ENCODE results near the gene IL26. TPM values are rescaled to one million over a fixed set of nuclear protein-coding genes. Genes with fewer than 3 reads are reported as not detected.

Gene IL26
- total and polyA plus RNA-seq, 2 of the 4 experiments (the other 2 are of a cell fraction) = not detected

DNA sequence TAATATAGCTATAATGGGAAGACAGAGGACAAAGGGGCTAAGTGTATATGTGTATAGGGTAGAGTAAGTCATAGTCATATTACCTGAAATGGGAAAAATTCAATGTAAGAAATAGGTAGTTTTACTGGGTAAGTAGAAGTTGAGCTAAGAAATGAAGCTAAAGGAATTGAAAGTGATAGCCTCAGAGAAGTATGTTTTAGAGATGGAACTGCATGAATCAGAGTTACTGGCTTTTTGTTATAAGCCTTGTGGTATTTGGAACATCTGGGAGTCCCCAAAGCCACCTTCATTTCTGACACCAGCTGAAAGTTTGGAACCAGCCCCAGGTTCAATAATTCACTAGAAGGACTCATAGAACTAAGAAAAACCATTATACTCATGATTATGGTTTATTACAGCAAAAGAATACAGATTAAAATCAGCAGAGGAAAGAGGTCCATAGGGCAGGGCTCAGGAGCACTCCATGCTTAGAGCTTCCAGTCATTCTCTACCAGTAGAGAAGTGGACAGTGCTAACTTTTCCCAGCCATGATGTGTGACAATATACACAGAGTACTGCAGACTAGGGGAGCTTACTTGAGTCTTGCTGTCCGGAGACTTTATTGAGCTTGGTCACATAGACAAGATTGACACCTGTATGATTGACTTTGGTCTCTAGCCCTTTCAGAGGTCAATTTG lies 56.3 kb downstream of the IL26 start:
- no peaks in the 10 kb centered on the region for H3K27me3 ChIP-seq (ENCODE audit: control insufficient read depth, insufficient read depth, low read length)
- no peaks in the 10 kb centered on the region for H3K4me1 ChIP-seq (ENCODE audit: control insufficient read depth, insufficient read depth, low read length)
- H3K23ac ChIP-seq (ENCODE audit: low read depth, low read length) = no peak overlapping the region
- POLR2A ChIA-PET (ENCODE audit: unreplicated experiment) = no interaction called here
- no peak overlapping the region for H3K4ac ChIP-seq (ENCODE audit: low read depth, low read length)
- no TSS peak for BruUV-seq (replicated peaks)
- no peak for TF ChIP-seq RCOR1 (IDR thresholded peaks at IDR 0.05; ENCODE audit: insufficient replicate concordance, low read length)
- no peak for TF ChIP-seq RFX5 (IDR thresholded peaks at IDR 0.05; ENCODE audit: low read depth, low read length)
- no peak for TF ChIP-seq BHLHE40 (IDR thresholded peaks at IDR 0.05; ENCODE audit: low read depth, low read length)
- no peak for TF ChIP-seq USF2 (IDR thresholded peaks at IDR 0.05; ENCODE audit: low read depth, low read length)
- TF ChIP-seq MAFK (IDR thresholded peaks at IDR 0.05; ENCODE audit: low read depth, low read length) = no peak
- TF ChIP-seq FOS (IDR thresholded peaks at IDR 0.05; ENCODE audit: low read depth, low read length) = no peak
- no peak for TF ChIP-seq RAD21 (IDR thresholded peaks at IDR 0.05; ENCODE audit: low read length)
- no peak for TF ChIP-seq SMC3 (IDR thresholded peaks at IDR 0.05; ENCODE audit: low read depth, low read length)
- TF ChIP-seq MXI1 (IDR thresholded peaks at IDR 0.05; ENCODE audit: borderline replicate concordance, low read depth, low read length) = no peak
- TF ChIP-seq POLR2A (IDR thresholded peaks at IDR 0.05; ENCODE audit: low read depth, low read length) = no peak
- TF ChIP-seq, protein P1, sequence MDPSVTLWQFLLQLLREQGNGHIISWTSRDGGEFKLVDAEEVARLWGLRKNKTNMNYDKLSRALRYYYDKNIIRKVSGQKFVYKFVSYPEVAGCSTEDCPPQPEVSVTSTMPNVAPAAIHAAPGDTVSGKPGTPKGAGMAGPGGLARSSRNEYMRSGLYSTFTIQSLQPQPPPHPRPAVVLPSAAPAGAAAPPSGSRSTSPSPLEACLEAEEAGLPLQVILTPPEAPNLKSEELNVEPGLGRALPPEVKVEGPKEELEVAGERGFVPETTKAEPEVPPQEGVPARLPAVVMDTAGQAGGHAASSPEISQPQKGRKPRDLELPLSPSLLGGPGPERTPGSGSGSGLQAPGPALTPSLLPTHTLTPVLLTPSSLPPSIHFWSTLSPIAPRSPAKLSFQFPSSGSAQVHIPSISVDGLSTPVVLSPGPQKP (IDR thresholded peaks at IDR 0.05; ENCODE audit: borderline replicate concordance, low read depth, low read length) = no peak
- TF ChIP-seq MAZ (IDR thresholded peaks at IDR 0.05; ENCODE audit: borderline replicate concordance, low read depth, low read length) = no peak
- TF ChIP-seq, protein P2, sequence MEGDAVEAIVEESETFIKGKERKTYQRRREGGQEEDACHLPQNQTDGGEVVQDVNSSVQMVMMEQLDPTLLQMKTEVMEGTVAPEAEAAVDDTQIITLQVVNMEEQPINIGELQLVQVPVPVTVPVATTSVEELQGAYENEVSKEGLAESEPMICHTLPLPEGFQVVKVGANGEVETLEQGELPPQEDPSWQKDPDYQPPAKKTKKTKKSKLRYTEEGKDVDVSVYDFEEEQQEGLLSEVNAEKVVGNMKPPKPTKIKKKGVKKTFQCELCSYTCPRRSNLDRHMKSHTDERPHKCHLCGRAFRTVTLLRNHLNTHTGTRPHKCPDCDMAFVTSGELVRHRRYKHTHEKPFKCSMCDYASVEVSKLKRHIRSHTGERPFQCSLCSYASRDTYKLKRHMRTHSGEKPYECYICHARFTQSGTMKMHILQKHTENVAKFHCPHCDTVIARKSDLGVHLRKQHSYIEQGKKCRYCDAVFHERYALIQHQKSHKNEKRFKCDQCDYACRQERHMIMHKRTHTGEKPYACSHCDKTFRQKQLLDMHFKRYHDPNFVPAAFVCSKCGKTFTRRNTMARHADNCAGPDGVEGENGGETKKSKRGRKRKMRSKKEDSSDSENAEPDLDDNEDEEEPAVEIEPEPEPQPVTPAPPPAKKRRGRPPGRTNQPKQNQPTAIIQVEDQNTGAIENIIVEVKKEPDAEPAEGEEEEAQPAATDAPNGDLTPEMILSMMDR (conservative IDR thresholded peaks at IDR 0.05; ENCODE audit: low read depth, low read length) = no peak
- TF ChIP-seq CEBPB (IDR thresholded peaks at IDR 0.05; ENCODE audit: low read depth, low read length) = no peak
- H4K8ac ChIP-seq (ENCODE audit: low read depth in 2 of 2, low read length in 2 of 2) = no peak overlapping the region
- CTCF ChIA-PET = no interaction called here
- H2AK5ac ChIP-seq (ENCODE audit: low read depth, low read length) = no peak overlapping the region
- no peak overlapping the region for H3K4me3 ChIP-seq (ENCODE audit: insufficient read depth, low read depth, low read length)
- no peak overlapping the region for H2BK20ac ChIP-seq (ENCODE audit: low read depth, low read length)
- H2AK9ac ChIP-seq (replicated peaks; ENCODE audit: low read depth, low read length, poor library complexity) = no peak overlapping the region
- ATAC-seq (ENCODE audit: low read depth) (no peak), DNase-seq (no peak)
- no peak overlapping the region for H3K9ac ChIP-seq (ENCODE audit: low read depth, low read length)
- 100% methylated on average over 1 of the region's 1 CpG; no CpG with 5 or more reads in 1 of the 2 experiments for WGBS, 2 experiments (ENCODE audit: extremely low coverage in 2 of 2, insufficient read length in 1 of 2)
- H2BK15ac ChIP-seq (ENCODE audit: low read depth, low read length) = no peak overlapping the region
- no peak overlapping the region for H3K56ac ChIP-seq (ENCODE audit: extremely low read depth, insufficient read depth, low read length)
- no peak overlapping the region for H4K91ac ChIP-seq (ENCODE audit: insufficient read depth, low read depth, low read length)
- dilution Hi-C loops (cut with HindIII; ENCODE audit: low sequenced_read_pairs, unreplicated experiment) = no loop called here
- intact Hi-C loops (cut with micrococcal nuclease) = no loop called here
- H4K5ac ChIP-seq (ENCODE audit: low read depth, low read length) = no peak overlapping the region
- in situ Hi-C loops (cut with MboI; ENCODE audit: low sequenced_read_pairs) = no loop called here
- H3K4me2 ChIP-seq (ENCODE audit: low read depth, low read length) = no peak overlapping the region
- H3K18ac ChIP-seq (ENCODE audit: low read depth, low read length) = no peak overlapping the region
- H3K27ac ChIP-seq (ENCODE audit: insufficient read depth, low read length) = no peak overlapping the region
- no peak overlapping the region for H2BK120ac ChIP-seq (ENCODE audit: low read depth, low read length)
- H3K14ac ChIP-seq (replicated peaks; ENCODE audit: low read depth, low read length) = no peak overlapping the region
- H2AFZ ChIP-seq (replicated peaks; ENCODE audit: low read length, poor library complexity) = no peak overlapping the region
- no peaks in the 10 kb centered on the region for H3K9me1 ChIP-seq (ENCODE audit: insufficient read depth, low read length)
- H3K9me3 ChIP-seq (ENCODE audit: control insufficient read depth, insufficient read depth, low read length) = no peaks in the 10 kb centered on the region
- no peak overlapping the region for H2BK5ac ChIP-seq (ENCODE audit: low read depth, low read length, poor library complexity, severe bottlenecking)
- no peaks in the 10 kb centered on the region for H3K79me1 ChIP-seq (ENCODE audit: low read depth in 1 of 2, low read length in 2 of 2)
- H3K36me3 ChIP-seq (ENCODE audit: control insufficient read depth, insufficient read depth, low read length) = no peaks in the 10 kb centered on the region
- H4K20me1 ChIP-seq (ENCODE audit: insufficient read depth, low read length) = no peaks in the 10 kb centered on the region
